Natural killer cell (primary cell): ENCODE data around the gene DISP1. TPM values are rescaled to one million over a fixed set of nuclear protein-coding genes. Genes with fewer than 3 reads are reported as not detected.

Source experiments
- ATAC-seq, 3 donors: fragments of 150-1000 bp in 2 of 3; fragments of 200-7000 bp in 1 of 3; cut with Tn5 transposase; 1 replicate in 1 of 3; 2 replicates in 2 of 3; pipeline ENCODE4 v1.10.0; 2021; ENCODE audit warnings: mild to moderate bottlenecking in 2 of 3, moderate library complexity in 2 of 3
- DNase-seq, 2 donors: peaks; one replicate each; pipeline versions ENCODE4 v3.0.0 to v3.0.0-alpha.2; 2013 to 2021; ENCODE audit warnings: mixed read lengths in 1 of 2
- H3K27ac ChIP-seq: one replicate; pipeline ENCODE4 v1.5.1; 2013; ENCODE audit warnings: mild to moderate bottlenecking, low read length
- H3K27me3 ChIP-seq: one replicate; pipeline ENCODE4 v1.6.1; 2013; ENCODE audit warnings: low read length; ENCODE audit not compliant: control insufficient read depth, insufficient read depth
- H3K36me3 ChIP-seq: one replicate; pipeline ENCODE4 v1.6.1; 2013; ENCODE audit warnings: low read length; ENCODE audit not compliant: control insufficient read depth, insufficient read depth
- H3K4me1 ChIP-seq: one replicate; pipeline ENCODE4 v1.6.1; 2013; ENCODE audit warnings: low read length; ENCODE audit not compliant: control insufficient read depth, insufficient read depth
- H3K4me3 ChIP-seq: one replicate; pipeline ENCODE4 v1.5.1; 2013; ENCODE audit warnings: low read length
- H3K9me3 ChIP-seq: one replicate; pipeline ENCODE4 v1.6.1; 2013; ENCODE audit warnings: low read length; ENCODE audit not compliant: control insufficient read depth, insufficient read depth
- H3K27ac Mint-ChIP-seq, 2 donors: one replicate each; pipeline ENCODE4 v1.8.0; 2022; ENCODE audit warnings: mild to moderate bottlenecking in 2 of 2, mixed read lengths in 2 of 2, moderate library complexity in 1 of 2
- H3K27me3 Mint-ChIP-seq, 2 donors: one replicate each; pipeline ENCODE4 v1.8.0; 2022; ENCODE audit warnings: low read depth in 2 of 2, mixed read lengths in 2 of 2
- H3K36me3 Mint-ChIP-seq: one replicate; pipeline ENCODE4 v1.8.0; 2022; ENCODE audit warnings: mixed read lengths
- H3K4me1 Mint-ChIP-seq, 2 donors: one replicate each; pipeline ENCODE4 v1.8.0; 2022; ENCODE audit warnings: mixed read lengths in 2 of 2
- H3K4me3 Mint-ChIP-seq: one replicate; pipeline ENCODE4 v1.8.0; 2022; ENCODE audit warnings: mild to moderate bottlenecking, moderate library complexity, mixed read lengths
- H3K9me3 Mint-ChIP-seq, 2 donors: one replicate each; pipeline ENCODE4 v1.8.0; 2022; ENCODE audit warnings: mixed read lengths in 2 of 2
- WGBS: methylation state at CpG from one replicate; pipeline ENCODE4 v1.1.7; 2013; ENCODE audit warnings: missing lambda C conversion rate; ENCODE audit not compliant: insufficient coverage; 5-methylcytosine and 5-hydroxymethylcytosine counted together
- intact Hi-C: fragments of 100-400 bp; cut with micrococcal nuclease; formaldehyde crosslinking; loops from one replicate; pipeline ENCODE4 v1.14.2; 2022
- total RNA-seq, 4 donors: library from RNA; stranded (reverse); fragments of 120-200 nt in 1 of 4; gene quantifications; one replicate each; pipeline versions ENCODE4 v1.2.3 to v1.2.4, GENCODE V29; 2013 to 2022
- TF ChIP-seq, protein P1 (sequence below): fragments of 200-600 bp; IDR thresholded peaks from one replicate; pipeline ENCODE4 v1.8.0; 2022; ENCODE audit warnings: antibody characterized with exemption

Gene DISP1
- total RNA-seq, 3 donors from 2014 or later (not counting 1 experiment from before 2014, with no cell fraction given) = 3.7 to 6.0 (median 4.8) TPM

DNA sequence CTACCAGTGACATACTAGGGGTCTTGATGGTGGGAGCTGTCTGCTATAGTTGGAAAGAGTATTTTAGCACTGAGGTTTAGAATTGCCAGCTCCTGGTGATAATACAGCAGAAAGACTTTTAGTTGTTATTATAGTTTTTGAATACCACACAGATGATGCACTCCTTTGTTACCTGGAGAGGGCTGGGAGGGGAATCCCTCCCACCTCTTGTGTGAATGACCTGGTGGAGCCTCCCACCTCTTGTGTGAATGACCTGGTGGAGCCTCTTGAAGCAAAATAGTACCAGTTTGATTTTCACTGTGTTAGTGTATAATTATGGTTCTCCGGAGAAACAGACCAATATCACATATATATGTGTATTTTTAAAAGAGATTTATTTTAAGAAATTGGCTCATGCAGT is 3.3 kb downstream of the DISP1 start:
- Histone ChIP-seq H3K27ac (no peak overlapping the region), H3K27me3 (no peaks in the 10 kb centered on the region), H3K9me3 (no peaks in the 10 kb centered on the region), H3K36me3 (no peaks in the 10 kb centered on the region), H3K4me3 (no peak overlapping the region), H3K4me1 (peaks cover 11% of the 10 kb centered on the region)
- TF ChIP-seq, protein P1, sequence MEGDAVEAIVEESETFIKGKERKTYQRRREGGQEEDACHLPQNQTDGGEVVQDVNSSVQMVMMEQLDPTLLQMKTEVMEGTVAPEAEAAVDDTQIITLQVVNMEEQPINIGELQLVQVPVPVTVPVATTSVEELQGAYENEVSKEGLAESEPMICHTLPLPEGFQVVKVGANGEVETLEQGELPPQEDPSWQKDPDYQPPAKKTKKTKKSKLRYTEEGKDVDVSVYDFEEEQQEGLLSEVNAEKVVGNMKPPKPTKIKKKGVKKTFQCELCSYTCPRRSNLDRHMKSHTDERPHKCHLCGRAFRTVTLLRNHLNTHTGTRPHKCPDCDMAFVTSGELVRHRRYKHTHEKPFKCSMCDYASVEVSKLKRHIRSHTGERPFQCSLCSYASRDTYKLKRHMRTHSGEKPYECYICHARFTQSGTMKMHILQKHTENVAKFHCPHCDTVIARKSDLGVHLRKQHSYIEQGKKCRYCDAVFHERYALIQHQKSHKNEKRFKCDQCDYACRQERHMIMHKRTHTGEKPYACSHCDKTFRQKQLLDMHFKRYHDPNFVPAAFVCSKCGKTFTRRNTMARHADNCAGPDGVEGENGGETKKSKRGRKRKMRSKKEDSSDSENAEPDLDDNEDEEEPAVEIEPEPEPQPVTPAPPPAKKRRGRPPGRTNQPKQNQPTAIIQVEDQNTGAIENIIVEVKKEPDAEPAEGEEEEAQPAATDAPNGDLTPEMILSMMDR = no peak
- intact Hi-C loops = no loop called here
- no CpG with 5 or more reads among the region's 1 CpG for WGBS
- Mint-ChIP-seq H3K36me3 (no peaks in the 10 kb centered on the region), H3K27me3 (no peaks in the 10 kb centered on the region), H3K9me3 (no peaks in the 10 kb centered on the region), H3K27ac (no peak overlapping the region), H3K4me1 (peaks cover 28 to 29% of the 10 kb centered on the region in 2 donors), H3K4me3 (no peak overlapping the region)
- DNase-seq (no peak), ATAC-seq (no peak)

DNA sequence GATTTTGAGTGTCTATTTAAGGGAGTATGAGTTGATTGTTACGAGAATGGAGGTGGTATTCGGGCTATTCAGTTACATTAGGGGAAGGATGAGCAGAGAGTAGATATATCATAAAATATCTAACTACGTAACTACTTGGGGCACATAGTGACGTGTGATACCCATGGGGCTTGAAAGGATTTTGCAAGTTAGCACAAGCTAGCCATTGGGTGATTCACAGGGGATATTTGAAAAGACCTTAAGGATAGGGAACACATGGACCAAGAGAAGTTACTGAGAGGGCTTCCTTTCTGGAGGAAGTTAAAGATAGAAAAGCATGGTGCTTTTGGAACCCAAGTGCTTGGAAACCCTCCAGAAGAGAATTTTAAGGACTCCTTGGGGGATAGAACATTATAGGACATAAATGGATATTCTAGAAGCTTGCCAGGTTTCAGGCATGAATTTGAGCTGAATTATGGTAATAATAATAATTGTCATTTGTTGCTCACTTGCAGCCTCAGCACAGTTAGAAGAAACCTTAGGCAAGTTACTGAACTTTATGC is 5.4 kb downstream of the DISP1 start:
- no peaks in the 10 kb centered on the region for H3K9me3 ChIP-seq
- Mint-ChIP-seq H3K36me3 (no peaks in the 10 kb centered on the region), H3K27ac (no peak overlapping the region), H3K27me3 (no peaks in the 10 kb centered on the region), H3K9me3 (no peaks in the 10 kb centered on the region), H3K4me1 (peaks cover 14 to 18% of the 10 kb centered on the region in 2 donors), H3K4me3 (no peak overlapping the region)
- H3K4me3 ChIP-seq = no peak overlapping the region
- no peak overlapping the region for H3K27ac ChIP-seq
- DNase-seq (no peak), ATAC-seq (no peak)
- H3K4me1 ChIP-seq = peaks cover 3% of the 10 kb centered on the region
- no peaks in the 10 kb centered on the region for H3K36me3 ChIP-seq
- no peaks in the 10 kb centered on the region for H3K27me3 ChIP-seq
- WGBS = 96% methylated on average over 4 of the region's 4 CpGs
- intact Hi-C loops = no loop called here
- TF ChIP-seq, protein P1 = no peak

DNA sequence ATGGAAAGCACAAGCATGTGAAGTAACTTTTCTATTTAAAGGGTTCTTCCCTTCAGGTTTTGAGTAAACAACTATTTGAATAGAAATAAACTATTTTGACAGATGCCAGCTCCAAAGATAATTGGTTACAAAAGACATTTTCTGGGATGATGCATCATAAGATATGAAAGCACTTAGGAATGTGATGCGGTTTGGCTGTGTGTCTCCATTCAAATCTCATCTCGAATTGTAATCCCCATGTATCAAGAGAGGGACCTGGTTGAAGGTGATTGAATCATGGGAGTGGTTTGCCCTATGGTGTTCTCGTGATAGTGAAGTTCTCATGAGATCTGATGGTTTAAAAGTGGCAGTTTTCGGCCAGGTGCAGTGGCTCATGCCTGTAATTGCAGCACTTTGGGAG is 6.4 kb downstream of the DISP1 start:
- H3K36me3 Mint-ChIP-seq = no peaks in the 10 kb centered on the region
- H3K4me1 Mint-ChIP-seq = peaks cover 8 to 10% of the 10 kb centered on the region in 2 donors
- Histone ChIP-seq H3K4me3 (no peak overlapping the region), H3K9me3 (no peaks in the 10 kb centered on the region), H3K4me1 (no peaks in the 10 kb centered on the region), H3K36me3 (no peaks in the 10 kb centered on the region), H3K27me3 (no peaks in the 10 kb centered on the region), H3K27ac (no peak overlapping the region)
- H3K27me3 Mint-ChIP-seq = no peaks in the 10 kb centered on the region
- no peak for ATAC-seq
- H3K27ac Mint-ChIP-seq = no peak overlapping the region
- WGBS = 96% methylated on average over 4 of the region's 4 CpGs
- intact Hi-C loops = no loop called here
- TF ChIP-seq, protein P1 = no peak
- DNase-seq = no peak
- no peak overlapping the region for H3K4me3 Mint-ChIP-seq
- no peaks in the 10 kb centered on the region for H3K9me3 Mint-ChIP-seq

DNA sequence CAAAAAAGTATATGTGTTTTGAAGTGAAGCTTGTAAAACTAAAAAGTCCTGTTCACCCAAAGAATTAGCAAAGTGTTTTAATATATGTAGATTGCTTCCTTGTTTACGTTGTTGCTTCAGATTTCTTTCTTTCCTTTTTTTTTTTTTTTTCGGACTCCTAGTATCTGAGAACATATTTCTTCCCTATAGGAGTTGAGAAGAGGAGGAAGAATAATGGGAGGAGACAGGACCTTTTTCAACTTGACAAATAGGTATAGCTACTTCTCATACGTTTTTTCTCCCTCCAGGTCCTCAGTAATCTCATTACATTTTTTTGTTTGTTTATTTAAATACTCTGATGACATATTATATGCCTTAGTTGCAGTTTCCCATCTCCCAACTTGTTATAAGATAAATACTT is 8.9 kb downstream of the DISP1 start:
- H3K4me1 Mint-ChIP-seq = peaks cover 0 to 5% of the 10 kb centered on the region in 2 donors
- no peaks in the 10 kb centered on the region for H3K27me3 Mint-ChIP-seq
- TF ChIP-seq, protein P1 = no peak
- DNase-seq (no peak), ATAC-seq (no peak)
- no peak overlapping the region for H3K27ac Mint-ChIP-seq
- H3K4me1 ChIP-seq = no peaks in the 10 kb centered on the region
- no peaks in the 10 kb centered on the region for H3K27me3 ChIP-seq
- no peak overlapping the region for H3K4me3 Mint-ChIP-seq
- no peak overlapping the region for H3K27ac ChIP-seq
- no peaks in the 10 kb centered on the region for H3K9me3 ChIP-seq
- H3K9me3 Mint-ChIP-seq = no peaks in the 10 kb centered on the region
- no peaks in the 10 kb centered on the region for H3K36me3 Mint-ChIP-seq
- H3K36me3 ChIP-seq = no peaks in the 10 kb centered on the region
- intact Hi-C loops = no loop called here
- WGBS = no CpG with 5 or more reads among the region's 3 CpGs
- no peak overlapping the region for H3K4me3 ChIP-seq
